UCSD-AML1 (cell line): ENCODE measurements around the gene FOXL1.

ENCODE experiments used
- DNase-seq: peaks from one replicate; lab custom pipeline; 2025; ENCODE audit not compliant: unreplicated experiment; lab: John Stamatoyannopoulos, UW

Gene FOXL1

GRCh38 chr16:86631444-86631843 lies 53.1 kb downstream of the FOXL1 start:
- DNase-seq = no peak
